Measurements from ENCODE around the gene GFER.

GFER gene

DNA sequence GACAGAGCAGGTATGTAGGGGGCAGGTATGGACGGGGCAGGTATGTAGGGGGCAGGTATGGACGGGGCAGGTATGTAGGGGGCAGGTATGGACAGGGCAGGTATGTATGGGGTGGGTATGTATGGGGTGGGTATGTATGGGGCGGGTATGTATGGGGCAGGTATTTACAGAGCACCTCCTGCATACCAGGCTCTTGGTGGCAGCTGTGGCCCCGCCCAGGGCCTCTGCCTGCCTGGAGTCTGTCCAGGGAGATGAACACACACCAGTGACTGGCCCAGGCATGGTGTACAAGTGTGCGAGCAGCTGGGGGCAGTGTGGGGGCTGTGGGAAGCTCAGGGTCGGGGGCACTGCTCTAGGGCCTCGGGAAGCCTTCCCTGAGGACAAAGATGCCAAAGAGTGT is 33.9 kb upstream of the GFER start:
- TF ChIP-seq, protein P1, sequence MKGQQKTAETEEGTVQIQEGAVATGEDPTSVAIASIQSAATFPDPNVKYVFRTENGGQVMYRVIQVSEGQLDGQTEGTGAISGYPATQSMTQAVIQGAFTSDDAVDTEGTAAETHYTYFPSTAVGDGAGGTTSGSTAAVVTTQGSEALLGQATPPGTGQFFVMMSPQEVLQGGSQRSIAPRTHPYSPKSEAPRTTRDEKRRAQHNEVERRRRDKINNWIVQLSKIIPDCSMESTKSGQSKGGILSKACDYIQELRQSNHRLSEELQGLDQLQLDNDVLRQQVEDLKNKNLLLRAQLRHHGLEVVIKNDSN (IDR thresholded peaks at IDR 0.05): no peak

DNA sequence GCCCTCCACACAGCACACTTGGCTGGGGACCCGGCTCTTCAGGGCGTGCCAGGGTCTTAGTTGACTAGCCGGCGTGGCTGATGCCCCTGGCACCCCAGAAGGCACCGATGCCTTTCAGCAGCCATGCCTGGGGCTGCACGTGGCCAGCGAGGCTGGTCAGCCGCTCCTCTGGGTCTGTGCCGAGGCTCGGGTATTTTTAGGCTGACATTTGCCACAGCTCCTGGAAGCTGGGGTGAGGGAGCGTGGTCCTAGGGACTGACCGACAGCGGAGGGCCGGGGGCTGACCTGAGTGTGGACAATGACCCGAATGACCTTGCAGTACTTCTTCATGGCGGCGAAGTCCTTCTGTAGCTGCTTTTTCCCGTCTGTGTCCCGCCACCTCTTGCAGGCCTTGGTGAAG is 33.4 kb upstream of the GFER start:
- TF ChIP-seq TCF12 (IDR thresholded peaks at IDR 0.05; ENCODE audit: low read depth): no peak
- no peak for TF ChIP-seq CEBPB (IDR thresholded peaks at IDR 0.05)
- TF ChIP-seq EP300 (IDR thresholded peaks at IDR 0.05; ENCODE audit: borderline replicate concordance): no peak
- TF ChIP-seq, protein P2, sequence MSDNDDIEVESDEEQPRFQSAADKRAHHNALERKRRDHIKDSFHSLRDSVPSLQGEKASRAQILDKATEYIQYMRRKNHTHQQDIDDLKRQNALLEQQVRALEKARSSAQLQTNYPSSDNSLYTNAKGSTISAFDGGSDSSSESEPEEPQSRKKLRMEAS (IDR thresholded peaks at IDR 0.05): no peak
- no peak for TF ChIP-seq FOXM1 (IDR thresholded peaks at IDR 0.05; ENCODE audit: borderline replicate concordance, low read depth)
- TF ChIP-seq, protein P3, sequence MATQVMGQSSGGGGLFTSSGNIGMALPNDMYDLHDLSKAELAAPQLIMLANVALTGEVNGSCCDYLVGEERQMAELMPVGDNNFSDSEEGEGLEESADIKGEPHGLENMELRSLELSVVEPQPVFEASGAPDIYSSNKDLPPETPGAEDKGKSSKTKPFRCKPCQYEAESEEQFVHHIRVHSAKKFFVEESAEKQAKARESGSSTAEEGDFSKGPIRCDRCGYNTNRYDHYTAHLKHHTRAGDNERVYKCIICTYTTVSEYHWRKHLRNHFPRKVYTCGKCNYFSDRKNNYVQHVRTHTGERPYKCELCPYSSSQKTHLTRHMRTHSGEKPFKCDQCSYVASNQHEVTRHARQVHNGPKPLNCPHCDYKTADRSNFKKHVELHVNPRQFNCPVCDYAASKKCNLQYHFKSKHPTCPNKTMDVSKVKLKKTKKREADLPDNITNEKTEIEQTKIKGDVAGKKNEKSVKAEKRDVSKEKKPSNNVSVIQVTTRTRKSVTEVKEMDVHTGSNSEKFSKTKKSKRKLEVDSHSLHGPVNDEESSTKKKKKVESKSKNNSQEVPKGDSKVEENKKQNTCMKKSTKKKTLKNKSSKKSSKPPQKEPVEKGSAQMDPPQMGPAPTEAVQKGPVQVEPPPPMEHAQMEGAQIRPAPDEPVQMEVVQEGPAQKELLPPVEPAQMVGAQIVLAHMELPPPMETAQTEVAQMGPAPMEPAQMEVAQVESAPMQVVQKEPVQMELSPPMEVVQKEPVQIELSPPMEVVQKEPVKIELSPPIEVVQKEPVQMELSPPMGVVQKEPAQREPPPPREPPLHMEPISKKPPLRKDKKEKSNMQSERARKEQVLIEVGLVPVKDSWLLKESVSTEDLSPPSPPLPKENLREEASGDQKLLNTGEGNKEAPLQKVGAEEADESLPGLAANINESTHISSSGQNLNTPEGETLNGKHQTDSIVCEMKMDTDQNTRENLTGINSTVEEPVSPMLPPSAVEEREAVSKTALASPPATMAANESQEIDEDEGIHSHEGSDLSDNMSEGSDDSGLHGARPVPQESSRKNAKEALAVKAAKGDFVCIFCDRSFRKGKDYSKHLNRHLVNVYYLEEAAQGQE (IDR thresholded peaks at IDR 0.05; ENCODE audit: low read depth): no peak
- no peak for TF ChIP-seq EGR1 (IDR thresholded peaks at IDR 0.05)
- TF ChIP-seq RAD21 (IDR thresholded peaks at IDR 0.05; ENCODE audit: low read depth): no peak
- TF ChIP-seq TEAD4 (IDR thresholded peaks at IDR 0.05): no peak
- TF ChIP-seq YY1 (IDR thresholded peaks at IDR 0.05; ENCODE audit: low read depth): no peak

DNA sequence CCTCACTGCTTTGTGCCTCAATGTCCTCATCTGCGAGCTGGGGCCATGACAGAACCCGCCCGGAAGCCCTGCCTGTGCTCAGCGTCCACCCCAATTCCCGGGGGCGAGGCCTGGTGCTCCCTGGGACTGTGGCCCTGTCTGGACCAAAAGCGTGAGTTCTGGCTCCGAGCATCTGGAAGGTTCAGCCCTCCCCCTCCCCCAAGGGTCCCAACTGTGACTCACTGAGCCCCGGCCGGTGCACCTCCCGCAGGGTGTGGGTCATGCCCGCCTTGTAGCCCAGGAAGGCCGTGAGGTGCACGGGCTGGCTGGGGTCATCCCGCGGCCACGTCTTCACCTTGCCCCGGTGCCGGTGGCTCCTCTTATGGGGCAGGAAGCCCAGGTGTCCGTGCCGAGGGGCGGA is 30.3 kb upstream of the GFER start:
- TF ChIP-seq RAD21 (IDR thresholded peaks at IDR 0.05; ENCODE audit: low read depth) (no peak), ZBTB7A (IDR thresholded peaks at IDR 0.05; ENCODE audit: low read depth) (no peak), TEAD4 (IDR thresholded peaks at IDR 0.05) (no peak), NFIC (IDR thresholded peaks at IDR 0.05) (no peak), CEBPB (IDR thresholded peaks at IDR 0.05) (no peak), YY1 (IDR thresholded peaks at IDR 0.05; ENCODE audit: low read depth) (no peak)
- TF ChIP-seq, protein P2 (IDR thresholded peaks at IDR 0.05): no peak

DNA sequence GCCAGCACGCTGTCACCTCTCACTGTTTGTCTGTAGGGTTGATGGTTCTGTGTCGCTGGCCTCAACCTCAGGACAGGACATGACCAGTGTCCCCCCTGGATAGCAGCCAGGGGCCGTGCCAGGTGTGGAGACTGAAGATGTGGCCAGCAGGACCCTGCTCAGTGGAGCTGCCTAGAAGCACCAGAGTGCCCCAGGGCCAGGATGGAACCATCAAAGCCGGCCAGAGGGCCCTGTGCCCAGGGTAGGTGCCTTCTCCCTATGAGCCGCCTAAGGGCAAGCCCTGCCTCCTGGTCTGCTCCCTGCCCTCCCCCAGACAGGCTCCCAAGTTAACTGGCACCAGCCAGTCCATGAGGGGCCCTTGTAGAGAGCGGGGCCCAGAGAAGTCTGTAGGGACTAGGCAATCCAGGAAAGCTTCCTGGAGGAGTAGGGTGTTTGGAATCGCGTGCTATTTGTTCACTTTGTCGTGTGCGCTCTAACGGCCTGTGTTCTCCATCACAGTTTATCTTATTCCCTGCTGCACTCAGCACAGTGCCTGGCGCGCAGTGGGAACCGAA is 25.2 kb upstream of the GFER start:
- no peak for TF ChIP-seq EGR1 (IDR thresholded peaks at IDR 0.05)
- TF ChIP-seq TAF1 (IDR thresholded peaks at IDR 0.05; ENCODE audit: low read depth): no peak
- no peak for TF ChIP-seq CEBPB (IDR thresholded peaks at IDR 0.05)

DNA sequence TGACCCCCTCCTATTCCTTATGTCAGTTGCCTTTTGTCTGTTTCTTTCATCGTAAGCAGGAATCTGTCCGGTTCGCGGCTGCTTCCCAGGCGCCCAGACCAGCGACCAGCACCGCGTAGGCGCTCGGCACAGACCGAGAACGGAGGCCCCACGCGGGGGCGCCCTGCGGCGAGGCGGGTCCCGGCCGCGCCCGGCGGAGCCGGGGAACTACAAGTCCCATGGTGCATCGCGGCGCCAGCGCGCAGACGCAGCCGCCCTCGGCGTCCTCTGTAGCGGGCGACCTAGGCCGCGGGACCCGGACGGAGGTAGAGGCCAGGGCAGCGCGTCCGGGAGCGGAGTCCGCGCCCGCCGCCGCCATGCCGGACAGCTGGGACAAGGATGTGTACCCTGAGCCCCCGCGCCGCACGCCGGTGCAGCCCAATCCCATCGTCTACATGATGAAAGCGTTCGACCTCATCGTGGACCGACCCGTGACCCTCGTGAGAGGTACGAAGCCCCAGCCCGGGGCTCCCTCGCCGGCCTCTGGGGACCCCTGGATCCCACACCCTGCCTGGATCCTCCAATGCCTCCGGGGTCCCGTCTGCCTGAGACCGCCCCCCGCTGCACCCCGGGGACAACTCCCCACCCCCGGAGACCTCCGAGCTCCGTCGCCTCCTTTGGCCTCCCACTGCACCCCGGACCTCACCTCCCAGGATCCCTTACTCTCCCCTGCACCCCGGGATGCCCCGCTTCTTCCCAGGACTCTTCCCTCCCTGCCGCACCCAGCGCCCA is 24.5 kb upstream of the GFER start, which contains the start of gene NDUFB10:
Gene NDUFB10, plus strand, starts transcription at position 270 of the 771 bp plus-strand sequence. Its CDS starts 87 bp downstream, at position 357.
- TF ChIP-seq TAF1 (IDR thresholded peaks at IDR 0.05; ENCODE audit: low read depth) (peak; percentile 83), YY1 (IDR thresholded peaks at IDR 0.05; ENCODE audit: low read depth) (peak; percentile 80), ZBTB7A (IDR thresholded peaks at IDR 0.05; ENCODE audit: low read depth) (peak; percentile 68; the same call in 1 of the 2 replicates), TCF12 (IDR thresholded peaks at IDR 0.05; ENCODE audit: low read depth) (0 out of 2 replicates have a peak, but pooled peaks have one; percentile 31), EP300 (IDR thresholded peaks at IDR 0.05; ENCODE audit: borderline replicate concordance) (no peak)
- TF ChIP-seq, protein P2 (IDR thresholded peaks at IDR 0.05): peak; percentile 68; the same call in 1 of the 2 replicates

DNA sequence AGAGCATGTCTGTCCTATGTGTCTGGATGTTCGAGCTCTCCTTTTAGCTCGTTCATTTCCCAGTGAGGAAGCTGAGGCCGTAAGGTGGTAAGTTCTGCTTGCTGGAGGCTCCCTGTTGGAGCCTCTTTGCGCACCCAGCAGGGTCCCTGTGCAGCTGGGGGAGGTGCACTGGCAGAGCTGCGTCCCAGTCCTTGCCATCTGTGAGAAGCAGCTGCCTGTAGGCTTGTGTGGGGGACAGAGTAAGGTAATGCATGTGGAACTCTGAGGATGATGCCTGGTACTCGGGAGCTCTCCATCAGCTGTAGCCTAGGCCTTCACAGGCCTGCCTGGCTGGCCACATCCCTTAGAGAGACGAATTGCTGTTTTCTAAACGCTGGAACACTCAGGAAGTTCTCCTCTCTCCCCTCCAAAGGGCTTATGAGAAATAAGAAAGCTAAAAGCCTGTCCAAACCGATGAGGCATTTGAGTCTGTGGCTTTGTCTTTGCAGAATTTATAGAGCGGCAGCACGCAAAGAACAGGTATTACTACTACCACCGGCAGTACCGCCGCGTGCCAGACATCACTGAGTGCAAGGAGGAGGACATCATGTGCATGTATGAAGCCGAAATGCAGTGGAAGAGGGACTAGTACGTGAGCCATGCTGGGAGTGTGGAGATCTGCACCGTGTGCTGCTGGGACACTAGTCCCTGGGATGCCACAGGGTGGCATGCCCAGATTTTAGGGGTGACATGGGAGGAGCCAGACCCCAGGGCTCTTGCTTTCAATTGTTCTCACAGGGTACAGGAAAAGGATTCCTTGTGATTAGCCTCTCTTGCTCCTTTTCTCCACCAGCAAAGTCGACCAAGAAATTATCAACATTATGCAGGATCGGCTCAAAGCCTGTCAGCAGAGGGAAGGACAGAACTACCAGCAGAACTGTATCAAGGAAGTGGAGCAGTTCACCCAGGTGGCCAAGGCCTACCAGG is 23.0 kb upstream of the GFER start:
- TF ChIP-seq TAF1 (IDR thresholded peaks at IDR 0.05; ENCODE audit: low read depth) (no peak), YY1 (IDR thresholded peaks at IDR 0.05; ENCODE audit: low read depth) (no peak), TCF12 (IDR thresholded peaks at IDR 0.05; ENCODE audit: low read depth) (0 out of 2 replicates have a peak, but pooled peaks have one; percentile 34), CEBPB (IDR thresholded peaks at IDR 0.05) (no peak), EP300 (IDR thresholded peaks at IDR 0.05; ENCODE audit: borderline replicate concordance) (no peak), FOXM1 (IDR thresholded peaks at IDR 0.05; ENCODE audit: borderline replicate concordance, low read depth) (no peak), CREB1 (IDR thresholded peaks at IDR 0.05; ENCODE audit: low read depth) (no peak), TEAD4 (IDR thresholded peaks at IDR 0.05) (peak; percentile 11), NFIC (IDR thresholded peaks at IDR 0.05) (no peak), EGR1 (IDR thresholded peaks at IDR 0.05) (no peak), ZBTB7A (IDR thresholded peaks at IDR 0.05; ENCODE audit: low read depth) (no peak), RAD21 (IDR thresholded peaks at IDR 0.05; ENCODE audit: low read depth) (no peak)
- TF ChIP-seq, protein P2 (IDR thresholded peaks at IDR 0.05): peak; percentile 48; the same call in 1 of the 2 replicates
- TF ChIP-seq, protein P1 (IDR thresholded peaks at IDR 0.05): peak; percentile 34
- TF ChIP-seq, protein P3 (IDR thresholded peaks at IDR 0.05; ENCODE audit: low read depth): no peak

Data from Ishikawa (cell line).